HG03039 (cell line): ENCODE data around the gene PAX1.

Experiments
- ATAC-seq: cut with Tn5 transposase; IDR thresholded peaks from one replicate; pipeline ENCODE4 v1.9.1; 2021; ENCODE audit warnings: mild to moderate bottlenecking, moderate library complexity; ENCODE audit not compliant: unreplicated experiment

The PAX1 gene

GRCh38 chr20:21702553-21703470 is 2.7 kb upstream of the PAX1 start:
- ATAC-seq, result no peak

- no peak for ATAC-seq
Observed at GRCh38 chr20:21703717-21704407, 1.6 kb upstream of the PAX1 start.

- ATAC-seq, result no peak
Observed at GRCh38 chr20:21704408-21705385, 767 bp upstream of the PAX1 start.

GRCh38 chr20:21706261-21707195 is 1.1 kb downstream of the PAX1 start:
- no peak for ATAC-seq

GRCh38 chr20:21707267-21707666 is 1.8 kb downstream of the PAX1 start:
- ATAC-seq, result no peak

- ATAC-seq, result no peak
Observed at GRCh38 chr20:21707999-21708737, 2.7 kb downstream of the PAX1 start.

- no peak for ATAC-seq
Observed at GRCh38 chr20:21708738-21709534, 3.5 kb downstream of the PAX1 start.

GRCh38 chr20:21709535-21709904 is 4.1 kb downstream of the PAX1 start:
- ATAC-seq, result no peak

- no peak for ATAC-seq
Observed at GRCh38 chr20:21710341-21710740, 4.9 kb downstream of the PAX1 start.

GRCh38 chr20:21710863-21711431 is 5.5 kb downstream of the PAX1 start:
- no peak for ATAC-seq

- ATAC-seq, result no peak
Observed at GRCh38 chr20:21712443-21713059, 7.1 kb downstream of the PAX1 start.

- ATAC-seq, result no peak
Observed at GRCh38 chr20:21713470-21713869, 8.0 kb downstream of the PAX1 start.

- ATAC-seq, result no peak
Observed at GRCh38 chr20:21713901-21714296, 8.4 kb downstream of the PAX1 start.

GRCh38 chr20:21714297-21715192 is 9.1 kb downstream of the PAX1 start:
- no peak for ATAC-seq

GRCh38 chr20:21715193-21715881 is 9.9 kb downstream of the PAX1 start:
- ATAC-seq, result no peak

GRCh38 chr20:21719592-21720214 is 14.2 kb downstream of the PAX1 start:
- ATAC-seq, result no peak
